ENCODE measurements around the gene PARD6G. TPM values are rescaled to one million over a fixed set of nuclear protein-coding genes. Genes with fewer than 3 reads are reported as not detected.

Gene PARD6G
- total RNA-seq, 2 donors from 2014 or later = not detected

DNA sequence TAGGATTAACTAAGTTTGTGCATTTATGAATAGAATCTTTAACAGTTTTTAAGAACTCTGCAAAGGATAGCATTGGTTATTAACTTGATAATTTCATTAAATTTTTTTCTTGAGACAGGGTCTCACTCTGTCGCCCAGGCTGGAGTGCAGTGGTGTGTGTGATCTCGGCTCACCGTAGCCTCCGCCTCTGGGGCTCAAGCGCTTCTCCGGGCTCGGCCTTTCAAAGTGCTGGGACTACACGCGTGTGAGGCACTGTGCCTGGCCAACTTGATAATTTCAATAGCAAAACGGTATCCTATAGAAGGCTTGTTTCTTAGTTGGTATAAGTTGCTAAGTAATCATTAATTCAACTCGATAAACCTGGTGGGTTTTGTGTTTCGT lies 100.3 kb downstream of the PARD6G start:
- Mint-ChIP-seq H3K27me3 (ENCODE audit: low read depth) (peaks cover 19% of the 10 kb centered on the region), H3K4me3 (peak overlapping the region; percentile 84 to 90), H3K4me1 (ENCODE audit: low read depth) (peaks cover 18% of the 10 kb centered on the region), H3K27ac (no peak overlapping the region), H3K9me3 (no peaks in the 10 kb centered on the region), H3K36me3 (ENCODE audit: insufficient read depth in 2 of 2) (peaks cover 0 to 7% of the 10 kb centered on the region in 2 donors)
- DNase-seq (no peak), ATAC-seq (replicated peaks in 1 of 2) (peak; percentile 36 to 37)

GRCh38 chr18:80145196-80145804 lies 102.0 kb downstream of the PARD6G start:
- H3K9me3 Mint-ChIP-seq = no peaks in the 10 kb centered on the region
- no peak overlapping the region for H3K4me3 Mint-ChIP-seq
- H3K4me1 Mint-ChIP-seq (ENCODE audit: low read depth) = peaks cover 18% of the 10 kb centered on the region
- no peak for DNase-seq
- ATAC-seq (replicated peaks in 1 of 2) = no peak
- H3K27me3 Mint-ChIP-seq (ENCODE audit: low read depth) = peaks cover 15% of the 10 kb centered on the region
- H3K36me3 Mint-ChIP-seq (ENCODE audit: insufficient read depth in 2 of 2) = peaks cover 2 to 7% of the 10 kb centered on the region in 2 donors
- H3K27ac Mint-ChIP-seq = no peak overlapping the region

- peaks cover 18% of the 10 kb centered on the region for H3K4me1 Mint-ChIP-seq (ENCODE audit: low read depth)
- peaks cover 2% of the 10 kb centered on the region for H3K27me3 Mint-ChIP-seq (ENCODE audit: low read depth)
- H3K9me3 Mint-ChIP-seq = no peaks in the 10 kb centered on the region
- ATAC-seq (replicated peaks in 1 of 2) = no peak
- no peak overlapping the region for H3K4me3 Mint-ChIP-seq
- DNase-seq = no peak
- H3K36me3 Mint-ChIP-seq (ENCODE audit: insufficient read depth in 2 of 2) = peaks cover 2 to 6% of the 10 kb centered on the region in 2 donors
- peak overlapping the region; percentile 19 for H3K27ac Mint-ChIP-seq
Measured at GRCh38 chr18:80143881-80144280, 103.4 kb downstream of the PARD6G start.

DNA sequence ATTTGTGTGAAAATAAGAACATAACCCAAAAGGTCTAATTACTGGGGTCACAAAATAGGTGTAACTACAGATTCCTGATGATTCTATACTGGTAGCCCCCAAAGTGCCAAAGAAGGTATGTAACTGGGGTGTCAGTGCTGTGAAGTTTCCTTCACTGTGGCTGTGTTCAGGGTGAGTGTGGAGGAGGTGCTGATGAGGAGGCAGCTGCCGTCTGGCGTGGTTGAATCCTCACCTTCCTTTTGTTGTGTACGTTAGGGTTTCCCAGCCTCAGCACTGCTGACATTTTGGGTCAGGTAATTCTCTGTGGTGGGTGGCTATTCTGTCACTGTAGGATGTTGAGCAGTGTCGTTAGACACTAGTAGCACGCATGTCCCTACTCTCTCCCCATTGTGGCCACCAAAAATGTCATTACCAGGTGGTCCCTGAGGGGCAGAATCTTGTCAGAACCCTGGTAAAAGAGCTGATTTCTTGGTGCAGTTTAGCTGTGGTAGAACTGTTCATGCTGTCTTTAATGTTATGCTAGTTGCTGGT lies 106.8 kb downstream of the PARD6G start:
- H3K4me3 Mint-ChIP-seq = no peak overlapping the region
- H3K27me3 Mint-ChIP-seq (ENCODE audit: low read depth) = no peaks in the 10 kb centered on the region
- H3K4me1 Mint-ChIP-seq (ENCODE audit: low read depth) = no peaks in the 10 kb centered on the region
- ATAC-seq (replicated peaks in 1 of 2) (no peak), DNase-seq (no peak)
- H3K9me3 Mint-ChIP-seq = no peaks in the 10 kb centered on the region
- H3K27ac Mint-ChIP-seq = no peak overlapping the region
- peaks cover 14 to 15% of the 10 kb centered on the region in 2 donors for H3K36me3 Mint-ChIP-seq (ENCODE audit: insufficient read depth in 2 of 2)

DNA sequence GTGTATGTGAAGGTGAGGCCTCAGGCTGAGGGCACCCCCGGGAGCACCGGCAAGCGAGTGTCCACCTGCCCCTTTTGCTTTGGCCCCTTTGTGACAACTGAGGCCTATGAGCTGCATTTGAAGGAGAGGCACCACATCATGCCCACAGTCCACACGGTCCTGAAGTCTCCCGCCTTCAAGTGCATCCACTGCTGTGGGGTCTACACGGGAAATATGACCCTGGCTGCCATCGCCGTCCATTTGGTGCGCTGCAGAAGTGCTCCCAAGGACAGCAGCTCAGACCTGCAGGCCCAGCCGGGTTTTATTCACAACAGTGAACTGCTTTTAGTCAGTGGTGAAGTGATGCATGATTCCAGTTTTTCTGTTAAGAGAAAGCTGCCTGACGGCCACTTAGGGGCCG lies 109.3 kb downstream of the PARD6G start:
- no peak overlapping the region for H3K4me3 Mint-ChIP-seq
- no peak for ATAC-seq (replicated peaks in 1 of 2)
- no peaks in the 10 kb centered on the region for H3K9me3 Mint-ChIP-seq
- DNase-seq = no peak
- no peaks in the 10 kb centered on the region for H3K27me3 Mint-ChIP-seq (ENCODE audit: low read depth)
- H3K4me1 Mint-ChIP-seq (ENCODE audit: low read depth) = peaks cover 2% of the 10 kb centered on the region
- H3K36me3 Mint-ChIP-seq (ENCODE audit: insufficient read depth in 2 of 2) = peaks cover 19 to 25% of the 10 kb centered on the region in 2 donors
- no peak overlapping the region for H3K27ac Mint-ChIP-seq

DNA sequence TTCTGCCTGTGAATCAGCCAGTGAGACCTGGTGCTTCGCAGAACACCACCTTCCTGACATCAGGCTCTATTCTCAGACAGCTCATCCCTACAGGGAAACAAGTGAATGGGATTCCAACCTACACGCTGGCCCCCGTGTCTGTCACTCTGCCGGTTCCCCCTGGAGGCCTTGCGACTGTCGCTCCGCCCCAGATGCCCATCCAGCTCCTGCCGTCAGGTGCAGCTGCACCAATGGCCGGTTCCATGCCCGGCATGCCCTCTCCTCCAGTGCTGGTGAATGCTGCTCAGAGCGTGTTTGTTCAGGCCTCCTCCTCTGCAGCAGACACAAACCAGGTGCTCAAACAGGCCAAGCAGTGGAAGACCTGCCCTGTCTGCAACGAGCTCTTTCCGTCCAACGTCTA lies 110.2 kb downstream of the PARD6G start:
- Mint-ChIP-seq H3K9me3 (no peaks in the 10 kb centered on the region), H3K27me3 (ENCODE audit: low read depth) (no peaks in the 10 kb centered on the region), H3K4me3 (no peak overlapping the region), H3K36me3 (ENCODE audit: insufficient read depth in 2 of 2) (peaks cover 19 to 31% of the 10 kb centered on the region in 2 donors), H3K27ac (no peak overlapping the region), H3K4me1 (ENCODE audit: low read depth) (peaks cover 9% of the 10 kb centered on the region)
- ATAC-seq (replicated peaks in 1 of 2) (no peak), DNase-seq (no peak)

- Mint-ChIP-seq H3K9me3 (no peaks in the 10 kb centered on the region), H3K27ac (no peak overlapping the region), H3K27me3 (ENCODE audit: low read depth) (no peaks in the 10 kb centered on the region), H3K36me3 (ENCODE audit: insufficient read depth in 2 of 2) (peaks cover 19 to 34% of the 10 kb centered on the region in 2 donors), H3K4me1 (ENCODE audit: low read depth) (peaks cover 13% of the 10 kb centered on the region), H3K4me3 (no peak overlapping the region)
- no peak for DNase-seq
- ATAC-seq (replicated peaks in 1 of 2) = no peak
Measured at GRCh38 chr18:80136679-80137078, 110.6 kb downstream of the PARD6G start.

DNA sequence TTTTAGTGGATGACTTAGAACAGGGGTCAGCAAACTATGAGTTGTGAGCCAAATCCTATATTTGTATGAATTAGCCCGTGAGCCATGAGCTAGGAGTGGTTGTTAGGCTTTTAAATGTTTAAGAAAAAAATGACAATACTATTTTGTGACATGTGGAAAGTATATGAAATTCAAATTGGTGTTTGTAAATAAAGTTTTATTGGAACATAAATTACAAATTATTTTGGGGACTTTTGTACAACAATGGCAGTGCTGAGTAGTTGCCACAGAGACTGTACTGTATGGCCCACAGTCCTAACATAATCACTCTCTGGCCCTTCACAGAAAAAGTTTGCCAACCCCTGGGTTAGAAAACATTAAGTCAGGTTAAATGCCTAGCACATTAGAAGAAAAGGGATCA lies 112.2 kb downstream of the PARD6G start:
- no peak for ATAC-seq (replicated peaks in 1 of 2)
- Mint-ChIP-seq H3K27me3 (ENCODE audit: low read depth) (no peaks in the 10 kb centered on the region), H3K4me3 (no peak overlapping the region), H3K4me1 (ENCODE audit: low read depth) (peaks cover 25% of the 10 kb centered on the region), H3K36me3 (ENCODE audit: insufficient read depth in 2 of 2) (peaks cover 17 to 36% of the 10 kb centered on the region in 2 donors), H3K27ac (no peak overlapping the region), H3K9me3 (no peaks in the 10 kb centered on the region)
- no peak for DNase-seq

GRCh38 chr18:80133124-80133523 lies 114.2 kb downstream of the PARD6G start:
- Mint-ChIP-seq H3K9me3 (no peaks in the 10 kb centered on the region), H3K36me3 (ENCODE audit: insufficient read depth in 2 of 2) (peaks cover 17 to 31% of the 10 kb centered on the region in 2 donors)

DNA sequence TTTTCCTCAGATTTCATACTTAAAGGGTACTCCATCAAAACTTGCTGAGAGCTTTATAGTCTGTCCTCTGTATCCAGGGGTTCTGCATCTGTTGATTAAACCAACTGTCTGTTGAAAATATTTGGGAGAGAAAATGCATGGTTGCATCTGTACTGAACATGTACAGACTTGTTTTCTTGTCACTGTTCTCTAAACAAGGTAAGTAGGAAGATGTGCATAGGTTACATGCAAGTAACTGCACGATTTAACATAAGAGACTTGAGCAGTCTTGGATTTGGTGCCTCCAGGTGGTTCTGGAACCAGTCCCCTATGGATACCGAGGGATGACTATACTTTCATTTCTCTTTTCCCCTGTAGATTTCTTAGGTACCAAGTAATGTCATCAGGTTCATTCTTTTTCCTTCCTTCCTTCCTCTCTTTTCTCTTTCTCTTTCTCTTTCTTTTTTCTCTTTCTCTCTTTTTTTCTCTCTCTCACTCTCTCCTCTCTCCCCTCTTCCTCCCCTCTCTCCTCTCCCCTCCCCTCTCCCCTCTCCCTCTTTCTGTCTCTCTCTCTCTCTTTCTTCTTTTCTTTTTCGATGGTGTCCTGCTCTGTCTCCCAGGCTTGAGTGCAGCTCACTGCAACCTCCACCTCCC lies 115.0 kb downstream of the PARD6G start:
- Mint-ChIP-seq H3K27ac (peak overlapping the region; percentile 59), H3K9me3 (no peaks in the 10 kb centered on the region), H3K4me1 (ENCODE audit: low read depth) (peaks cover 35% of the 10 kb centered on the region), H3K4me3 (no peak overlapping the region), H3K27me3 (ENCODE audit: low read depth) (no peaks in the 10 kb centered on the region), H3K36me3 (ENCODE audit: insufficient read depth in 2 of 2) (peaks cover 15 to 30% of the 10 kb centered on the region in 2 donors)
- ATAC-seq (replicated peaks in 1 of 2) (no peak), DNase-seq (no peak)

More at GRCh38 chr18:80133124-80133523, 114.2 kb downstream of the PARD6G start:
- peak overlapping the region; percentile 7 for H3K27ac Mint-ChIP-seq
- peaks cover 32% of the 10 kb centered on the region for H3K4me1 Mint-ChIP-seq (ENCODE audit: low read depth)
- DNase-seq = no peak
- ATAC-seq (replicated peaks in 1 of 2) = no peak
- H3K27me3 Mint-ChIP-seq (ENCODE audit: low read depth) = no peaks in the 10 kb centered on the region
- H3K4me3 Mint-ChIP-seq = no peak overlapping the region

GRCh38 chr18:80130555-80130954 lies 116.8 kb downstream of the PARD6G start:
- ATAC-seq (replicated peaks in 1 of 2) (peak; percentile 53 to 65), DNase-seq (no peak)
- Mint-ChIP-seq H3K36me3 (ENCODE audit: insufficient read depth in 2 of 2) (peaks cover 7 to 31% of the 10 kb centered on the region in 2 donors), H3K27me3 (ENCODE audit: low read depth) (no peaks in the 10 kb centered on the region), H3K4me3 (no peak overlapping the region), H3K27ac (no peak overlapping the region), H3K9me3 (no peaks in the 10 kb centered on the region), H3K4me1 (ENCODE audit: low read depth) (peaks cover 51% of the 10 kb centered on the region)

DNA sequence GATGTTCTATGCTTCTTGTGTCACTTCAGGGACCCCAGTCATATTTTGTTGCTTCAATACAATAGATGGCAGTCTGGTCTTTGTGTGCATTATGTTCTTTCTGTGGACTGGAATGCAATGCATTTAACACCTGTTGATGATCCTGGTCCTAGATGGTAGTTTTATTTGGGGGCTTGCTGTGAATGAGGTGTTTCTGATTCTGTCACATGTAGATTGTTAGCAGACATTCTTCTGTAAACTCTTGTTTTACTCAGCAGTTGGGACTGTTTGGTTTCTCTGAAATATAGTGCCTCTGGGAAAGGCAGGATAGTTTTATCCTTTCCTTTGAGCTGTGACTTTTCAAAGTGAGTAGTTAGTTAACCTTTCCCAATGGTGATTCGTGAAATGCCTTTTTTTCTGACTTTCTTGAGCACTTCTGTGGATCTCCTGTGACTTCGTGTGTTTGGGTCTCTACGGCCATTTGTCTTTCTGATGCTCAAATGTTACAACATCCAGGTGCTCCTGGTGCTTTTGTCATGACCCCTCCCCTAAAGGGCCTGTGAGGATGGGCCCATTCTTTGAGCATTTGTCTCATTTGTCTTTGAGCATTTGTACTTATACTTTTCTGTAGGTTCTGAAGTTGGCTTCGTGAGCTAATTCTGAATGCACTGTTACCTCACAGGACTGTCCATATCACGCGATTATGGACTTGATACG lies 117.5 kb downstream of the PARD6G start:
- no peaks in the 10 kb centered on the region for H3K9me3 Mint-ChIP-seq
- DNase-seq = no peak
- H3K36me3 Mint-ChIP-seq (ENCODE audit: insufficient read depth in 2 of 2) = peaks cover 7 to 29% of the 10 kb centered on the region in 2 donors
- no peak overlapping the region for H3K4me3 Mint-ChIP-seq
- H3K27me3 Mint-ChIP-seq (ENCODE audit: low read depth) = no peaks in the 10 kb centered on the region
- ATAC-seq (replicated peaks in 1 of 2) = no peak
- peaks cover 51% of the 10 kb centered on the region for H3K4me1 Mint-ChIP-seq (ENCODE audit: low read depth)
- no peak overlapping the region for H3K27ac Mint-ChIP-seq

GRCh38 chr18:80127635-80128034 lies 119.7 kb downstream of the PARD6G start:
- Mint-ChIP-seq H3K27me3 (ENCODE audit: low read depth) (no peaks in the 10 kb centered on the region), H3K36me3 (ENCODE audit: insufficient read depth in 2 of 2) (peaks cover 4 to 23% of the 10 kb centered on the region in 2 donors), H3K4me3 (no peak overlapping the region), H3K27ac (no peak overlapping the region), H3K4me1 (ENCODE audit: low read depth) (peaks cover 46% of the 10 kb centered on the region), H3K9me3 (no peaks in the 10 kb centered on the region)
- DNase-seq (no peak), ATAC-seq (replicated peaks in 1 of 2) (no peak)
